ENCODE results near the gene GOLT1A. TPM values are rescaled to one million over a fixed set of nuclear protein-coding genes. Genes with fewer than 3 reads are reported as not detected.

GOLT1A gene
- polyA plus RNA-seq, 3 donors = not detected

DNA sequence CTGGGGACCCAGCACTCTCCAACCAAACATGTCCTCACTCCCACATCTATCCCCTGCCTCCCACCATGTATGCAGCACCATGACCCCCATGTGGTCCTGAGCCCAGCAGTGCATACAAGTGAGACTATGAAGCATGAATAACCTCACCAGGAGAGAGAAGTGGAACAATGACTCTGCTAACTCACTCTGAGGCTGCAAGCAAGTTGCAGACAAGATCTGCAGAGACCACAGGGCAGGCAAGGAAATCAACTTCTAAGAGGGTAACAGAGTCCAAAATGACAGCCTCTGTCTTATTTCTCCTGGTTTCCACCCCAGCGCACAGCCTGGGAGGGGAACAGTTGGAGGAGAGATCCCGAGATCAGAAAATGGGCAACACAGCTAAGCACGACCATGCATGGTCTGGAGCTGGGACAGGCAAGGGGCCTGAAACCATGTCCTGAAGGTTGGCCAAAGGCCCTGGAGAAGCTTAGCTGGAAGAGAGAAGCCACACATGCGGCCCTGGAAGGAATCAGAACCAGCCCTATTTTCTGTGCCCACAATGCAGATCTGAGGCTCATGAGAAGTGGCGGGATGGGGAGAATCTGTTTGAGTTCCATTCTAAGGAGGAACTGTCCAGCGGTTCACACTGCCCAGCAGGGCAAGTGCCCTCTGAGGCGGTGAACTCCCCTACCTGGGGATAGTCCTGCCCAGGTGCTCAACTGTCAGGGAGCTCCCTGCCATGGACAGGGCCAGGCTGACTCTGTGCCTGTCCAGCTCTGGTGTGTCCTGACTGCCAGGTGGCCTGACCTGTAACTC lies 35.1 kb downstream of the GOLT1A start:
- Mint-ChIP-seq H3K4me3 (no peak overlapping the region), H3K9me3 (peaks cover 0 to 1% (median 0%) of the 10 kb centered on the region in 7 donors), H3K4me1 (peaks cover 7% of the 10 kb centered on the region), H3K27ac (no peak overlapping the region), H3K36me3 (no peaks in the 10 kb centered on the region), H3K27me3 (ENCODE audit: low read depth in 3 of 3) (peaks cover 0 to 6% (median 6%) of the 10 kb centered on the region in 3 donors)
- no peak for DNase-seq
- H3K4me1 ChIP-seq (ENCODE audit: control insufficient read depth in 1 of 2, insufficient read depth in 2 of 2, low read length in 2 of 2) = no peaks in the 10 kb centered on the region
- intact Hi-C loops (cut with micrococcal nuclease) = no loop called here
- no peak overlapping the region for H3K27ac ChIP-seq (ENCODE audit: low read depth in 1 of 2, low read length in 2 of 2)
- TF ChIP-seq, protein P1, sequence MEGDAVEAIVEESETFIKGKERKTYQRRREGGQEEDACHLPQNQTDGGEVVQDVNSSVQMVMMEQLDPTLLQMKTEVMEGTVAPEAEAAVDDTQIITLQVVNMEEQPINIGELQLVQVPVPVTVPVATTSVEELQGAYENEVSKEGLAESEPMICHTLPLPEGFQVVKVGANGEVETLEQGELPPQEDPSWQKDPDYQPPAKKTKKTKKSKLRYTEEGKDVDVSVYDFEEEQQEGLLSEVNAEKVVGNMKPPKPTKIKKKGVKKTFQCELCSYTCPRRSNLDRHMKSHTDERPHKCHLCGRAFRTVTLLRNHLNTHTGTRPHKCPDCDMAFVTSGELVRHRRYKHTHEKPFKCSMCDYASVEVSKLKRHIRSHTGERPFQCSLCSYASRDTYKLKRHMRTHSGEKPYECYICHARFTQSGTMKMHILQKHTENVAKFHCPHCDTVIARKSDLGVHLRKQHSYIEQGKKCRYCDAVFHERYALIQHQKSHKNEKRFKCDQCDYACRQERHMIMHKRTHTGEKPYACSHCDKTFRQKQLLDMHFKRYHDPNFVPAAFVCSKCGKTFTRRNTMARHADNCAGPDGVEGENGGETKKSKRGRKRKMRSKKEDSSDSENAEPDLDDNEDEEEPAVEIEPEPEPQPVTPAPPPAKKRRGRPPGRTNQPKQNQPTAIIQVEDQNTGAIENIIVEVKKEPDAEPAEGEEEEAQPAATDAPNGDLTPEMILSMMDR (IDR thresholded peaks at IDR 0.05) = no peak
- no peaks in the 10 kb centered on the region for H3K9me3 ChIP-seq (replicated peaks in 1 of 2; ENCODE audit: control insufficient read depth in 1 of 2, insufficient read depth in 1 of 2, low read length in 2 of 2)
- H3K36me3 ChIP-seq (replicated peaks in 1 of 2; ENCODE audit: control insufficient read depth in 1 of 2, insufficient read depth in 2 of 2, low read length in 2 of 2) = no peaks in the 10 kb centered on the region
- H4K20me1 ChIP-seq (ENCODE audit: insufficient read depth, low read length) = no peaks in the 10 kb centered on the region
- H2AFZ ChIP-seq (ENCODE audit: insufficient read depth, low read depth, low read length, poor library complexity, severe bottlenecking) = no peak overlapping the region
- WGBS (ENCODE audit: insufficient coverage) = 66% methylated on average over 7 of the region's 7 CpGs
- no peak overlapping the region for H3K4me3 ChIP-seq (replicated peaks in 1 of 3; ENCODE audit: low read depth in 2 of 3, low read length in 3 of 3)
- H3K4me2 ChIP-seq (replicated peaks; ENCODE audit: extremely low read depth, low read length, poor library complexity, severe bottlenecking) = no peak overlapping the region
- H3K27me3 ChIP-seq (ENCODE audit: control insufficient read depth in 2 of 2, insufficient read depth in 2 of 2, low read length in 2 of 2) = no peaks in the 10 kb centered on the region
- no peaks in the 10 kb centered on the region for H3K79me2 ChIP-seq (ENCODE audit: insufficient read depth, low read length)
- no peak overlapping the region for H3K9ac ChIP-seq (ENCODE audit: insufficient read depth, low read length, poor library complexity, severe bottlenecking)

DNA sequence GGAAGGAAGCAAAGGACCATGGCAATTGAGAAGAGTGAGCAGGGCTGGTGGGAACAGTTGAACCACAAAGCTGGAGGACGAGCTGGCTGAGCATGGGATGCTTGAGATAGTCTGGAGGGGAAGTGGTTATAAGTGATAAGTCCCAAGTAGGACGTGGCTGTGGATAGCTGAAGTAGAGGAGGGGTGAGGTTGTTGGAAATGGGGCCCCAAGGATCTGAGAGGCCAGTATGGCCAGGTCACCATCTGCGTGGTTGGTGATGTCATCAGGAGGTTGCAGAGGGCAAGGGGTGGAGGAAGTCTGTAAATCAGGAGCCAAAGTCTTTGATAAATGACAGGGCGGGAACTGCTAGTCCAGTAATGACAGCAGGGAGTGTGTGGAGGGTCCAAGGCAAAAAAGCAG lies 36.7 kb downstream of the GOLT1A start:
- H3K36me3 Mint-ChIP-seq = no peaks in the 10 kb centered on the region
- no peaks in the 10 kb centered on the region for H4K20me1 ChIP-seq (ENCODE audit: insufficient read depth, low read length)
- peaks cover 7% of the 10 kb centered on the region for H3K4me1 Mint-ChIP-seq
- H3K36me3 ChIP-seq (replicated peaks in 1 of 2; ENCODE audit: control insufficient read depth in 1 of 2, insufficient read depth in 2 of 2, low read length in 2 of 2) = no peaks in the 10 kb centered on the region
- H3K4me3 Mint-ChIP-seq = no peak overlapping the region
- 25% methylated on average over 4 of the region's 4 CpGs for WGBS (ENCODE audit: insufficient coverage)
- H2AFZ ChIP-seq (ENCODE audit: insufficient read depth, low read depth, low read length, poor library complexity, severe bottlenecking) = no peak overlapping the region
- H3K27me3 ChIP-seq (ENCODE audit: control insufficient read depth in 2 of 2, insufficient read depth in 2 of 2, low read length in 2 of 2) = no peaks in the 10 kb centered on the region
- H3K4me1 ChIP-seq (ENCODE audit: control insufficient read depth in 1 of 2, insufficient read depth in 2 of 2, low read length in 2 of 2) = no peaks in the 10 kb centered on the region
- H3K27ac ChIP-seq (ENCODE audit: low read depth in 1 of 2, low read length in 2 of 2) = no peak overlapping the region
- peaks cover 0 to 10% (median 6%) of the 10 kb centered on the region in 3 donors for H3K27me3 Mint-ChIP-seq (ENCODE audit: low read depth in 3 of 3)
- no peak overlapping the region for H3K9ac ChIP-seq (ENCODE audit: insufficient read depth, low read length, poor library complexity, severe bottlenecking)
- no peak overlapping the region for H3K4me3 ChIP-seq (replicated peaks in 1 of 3; ENCODE audit: low read depth in 2 of 3, low read length in 3 of 3)
- intact Hi-C loops (cut with micrococcal nuclease) = no loop called here
- no peak for DNase-seq
- H3K4me2 ChIP-seq (replicated peaks; ENCODE audit: extremely low read depth, low read length, poor library complexity, severe bottlenecking) = no peak overlapping the region
- peaks cover 0 to 1% (median 0%) of the 10 kb centered on the region in 7 donors for H3K9me3 Mint-ChIP-seq
- TF ChIP-seq, protein P1 (IDR thresholded peaks at IDR 0.05) = no peak
- no peak overlapping the region for H3K27ac Mint-ChIP-seq
- no peaks in the 10 kb centered on the region for H3K79me2 ChIP-seq (ENCODE audit: insufficient read depth, low read length)
- no peaks in the 10 kb centered on the region for H3K9me3 ChIP-seq (replicated peaks in 1 of 2; ENCODE audit: control insufficient read depth in 1 of 2, insufficient read depth in 1 of 2, low read length in 2 of 2)
